Measurements from ENCODE around the gene CNPPD1. TPM values are rescaled to one million over a fixed set of nuclear protein-coding genes. Genes with fewer than 3 reads are reported as not detected.

Gene CNPPD1
- total and polyA plus RNA-seq, 5 donors from 2014 or later, result 68.2 to 143 (median 111) TPM

DNA sequence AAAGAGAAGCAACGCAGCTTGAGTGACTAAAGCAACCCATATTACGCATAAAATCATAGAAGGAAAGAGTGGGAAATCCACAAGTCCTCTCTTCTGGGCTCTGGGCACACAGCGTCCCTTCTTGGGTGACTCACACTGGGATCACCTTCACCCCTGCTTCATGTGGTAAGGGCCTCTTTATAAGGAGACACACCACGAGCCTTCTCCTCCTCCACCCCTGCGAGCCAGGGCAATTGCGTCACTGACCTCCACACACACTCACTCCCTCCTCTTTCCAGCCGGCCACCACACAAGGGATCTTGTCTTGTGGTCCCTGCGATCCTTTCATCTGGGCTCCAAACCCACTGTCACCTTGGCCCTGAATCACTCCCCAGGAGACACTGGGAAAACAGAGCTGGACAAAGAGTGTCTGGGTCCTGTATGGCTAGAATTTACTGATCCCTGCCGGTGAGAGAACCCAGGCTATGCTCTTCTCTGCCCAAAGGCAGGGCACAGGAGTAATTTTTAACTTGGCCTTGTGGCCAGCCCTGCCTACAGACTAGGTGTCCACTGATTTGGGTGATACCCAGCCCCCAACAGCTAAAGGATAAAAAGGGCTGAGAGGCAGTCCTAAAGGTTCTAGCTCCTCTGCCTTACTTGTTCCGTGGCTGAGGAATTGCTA, 51.4 kb downstream of the CNPPD1 start:
- Mint-ChIP-seq H3K27ac (peak overlapping the region in 2 of 3 donors; percentile 36 to 48), H3K9me3 (no peaks in the 10 kb centered on the region), H3K4me3 (no peak overlapping the region), H3K27me3 (no peaks in the 10 kb centered on the region), H3K4me1 (peaks cover 9 to 40% (median 17%) of the 10 kb centered on the region in 4 donors), H3K36me3 (peaks cover 18% of the 10 kb centered on the region)
- DNase-seq (no peak), ATAC-seq (ENCODE audit: low read depth in 2 of 2) (no peak)
- peaks cover 11% of the 10 kb centered on the region for H3K36me3 ChIP-seq (ENCODE audit: control insufficient read depth, insufficient read depth, low read length)
- no peak overlapping the region for H3K27ac ChIP-seq (ENCODE audit: insufficient read depth, low read length, poor library complexity, severe bottlenecking)
- no peaks in the 10 kb centered on the region for H3K4me1 ChIP-seq (ENCODE audit: control insufficient read depth, insufficient read depth, low read length, poor library complexity, severe bottlenecking)
- no peaks in the 10 kb centered on the region for H3K9me3 ChIP-seq (ENCODE audit: control insufficient read depth in 2 of 2, low read length in 2 of 2)
- H3K4me3 ChIP-seq (ENCODE audit: low read depth, low read length), result no peak overlapping the region
- H3K27me3 ChIP-seq (ENCODE audit: control insufficient read depth, insufficient read depth, low read length), result no peaks in the 10 kb centered on the region

GRCh38 chr2:219124381-219125110, 52.2 kb downstream of the CNPPD1 start:
- Histone ChIP-seq H3K27ac (ENCODE audit: insufficient read depth, low read length, poor library complexity, severe bottlenecking) (no peak overlapping the region), H3K4me1 (ENCODE audit: control insufficient read depth, insufficient read depth, low read length, poor library complexity, severe bottlenecking) (no peaks in the 10 kb centered on the region), H3K9me3 (ENCODE audit: control insufficient read depth in 2 of 2, low read length in 2 of 2) (no peaks in the 10 kb centered on the region), H3K36me3 (ENCODE audit: control insufficient read depth, insufficient read depth, low read length) (peaks cover 11% of the 10 kb centered on the region), H3K27me3 (ENCODE audit: control insufficient read depth, insufficient read depth, low read length) (no peaks in the 10 kb centered on the region), H3K4me3 (ENCODE audit: low read depth, low read length) (no peak overlapping the region)
- no peaks in the 10 kb centered on the region for H3K9me3 Mint-ChIP-seq
- ATAC-seq (ENCODE audit: low read depth in 2 of 2), result peak in 1 of 2 donors; percentile 31
- no peak for DNase-seq
- H3K27ac Mint-ChIP-seq, result peak overlapping the region; percentile 36 to 86 (median 63)
- peaks cover 18% of the 10 kb centered on the region for H3K36me3 Mint-ChIP-seq
- H3K4me1 Mint-ChIP-seq, result peaks cover 13 to 41% (median 19%) of the 10 kb centered on the region in 4 donors
- H3K4me3 Mint-ChIP-seq, result no peak overlapping the region
- no peaks in the 10 kb centered on the region for H3K27me3 Mint-ChIP-seq

DNA sequence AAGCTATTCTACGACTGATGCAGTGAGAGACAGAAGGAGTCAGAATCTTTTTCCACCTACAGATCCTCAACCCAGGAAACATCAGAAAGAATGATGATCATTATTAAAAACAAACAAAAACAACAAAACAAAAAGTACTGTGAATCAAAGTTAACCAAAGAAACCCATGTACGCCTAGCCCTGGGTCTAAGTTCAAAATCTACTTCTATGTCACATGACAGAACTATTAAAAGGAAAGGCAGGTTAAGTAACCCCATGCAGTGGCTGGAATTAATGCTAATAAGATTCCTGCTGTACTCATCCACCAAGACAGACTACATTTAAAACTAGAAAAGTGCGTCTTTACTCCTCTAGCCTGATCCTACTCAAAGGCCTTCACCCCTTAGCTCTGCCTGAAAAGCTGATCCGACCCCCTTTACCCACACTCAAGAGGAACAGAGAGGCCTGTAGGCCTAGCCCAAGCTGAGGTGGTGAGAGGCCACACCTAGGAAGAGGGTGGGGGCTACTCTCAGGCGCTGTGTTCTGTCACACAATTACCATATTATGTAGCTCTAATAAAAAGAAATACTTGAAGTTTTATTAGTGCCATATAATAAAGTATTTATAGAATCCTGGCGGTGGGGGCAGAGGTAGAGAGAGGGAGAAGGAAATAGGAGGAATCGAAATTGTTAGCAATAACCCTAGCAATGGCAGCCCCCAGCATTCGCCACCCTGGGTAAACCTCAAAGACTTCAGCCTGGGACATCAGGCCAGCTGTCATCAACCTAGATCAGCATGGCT, 53.2 kb downstream of the CNPPD1 start:
- H3K36me3 ChIP-seq (ENCODE audit: control insufficient read depth, insufficient read depth, low read length), result peaks cover 11% of the 10 kb centered on the region
- no peak overlapping the region for H3K27ac ChIP-seq (ENCODE audit: insufficient read depth, low read length, poor library complexity, severe bottlenecking)
- peaks cover 18% of the 10 kb centered on the region for H3K36me3 Mint-ChIP-seq
- no peaks in the 10 kb centered on the region for H3K9me3 Mint-ChIP-seq
- peaks cover 13 to 39% (median 20%) of the 10 kb centered on the region in 4 donors for H3K4me1 Mint-ChIP-seq
- no peaks in the 10 kb centered on the region for H3K27me3 ChIP-seq (ENCODE audit: control insufficient read depth, insufficient read depth, low read length)
- H3K27ac Mint-ChIP-seq, result no peak overlapping the region
- H3K4me3 ChIP-seq (ENCODE audit: low read depth, low read length), result no peak overlapping the region
- no peak overlapping the region for H3K4me3 Mint-ChIP-seq
- no peaks in the 10 kb centered on the region for H3K27me3 Mint-ChIP-seq
- ATAC-seq (ENCODE audit: low read depth in 2 of 2), result no peak
- H3K4me1 ChIP-seq (ENCODE audit: control insufficient read depth, insufficient read depth, low read length, poor library complexity, severe bottlenecking), result no peaks in the 10 kb centered on the region
- no peak for DNase-seq
- H3K9me3 ChIP-seq (ENCODE audit: control insufficient read depth in 2 of 2, low read length in 2 of 2), result no peaks in the 10 kb centered on the region

GRCh38 chr2:219122202-219122980, 54.3 kb downstream of the CNPPD1 start:
- H3K36me3 Mint-ChIP-seq, result peaks cover 16% of the 10 kb centered on the region
- ATAC-seq (ENCODE audit: low read depth in 2 of 2), result no peak

More at GRCh38 chr2:219122202-219122980, 54.3 kb downstream of the CNPPD1 start:
- no peak overlapping the region for H3K27ac Mint-ChIP-seq
- DNase-seq, result no peak
- Histone ChIP-seq H3K36me3 (ENCODE audit: control insufficient read depth, insufficient read depth, low read length) (peaks cover 11% of the 10 kb centered on the region), H3K27me3 (ENCODE audit: control insufficient read depth, insufficient read depth, low read length) (no peaks in the 10 kb centered on the region), H3K27ac (ENCODE audit: insufficient read depth, low read length, poor library complexity, severe bottlenecking) (no peak overlapping the region), H3K4me1 (ENCODE audit: control insufficient read depth, insufficient read depth, low read length, poor library complexity, severe bottlenecking) (no peaks in the 10 kb centered on the region), H3K4me3 (ENCODE audit: low read depth, low read length) (no peak overlapping the region), H3K9me3 (ENCODE audit: control insufficient read depth in 2 of 2, low read length in 2 of 2) (no peaks in the 10 kb centered on the region)
- H3K27me3 Mint-ChIP-seq, result no peaks in the 10 kb centered on the region
- H3K9me3 Mint-ChIP-seq, result no peaks in the 10 kb centered on the region
- H3K4me1 Mint-ChIP-seq, result peaks cover 9 to 31% (median 21%) of the 10 kb centered on the region in 4 donors
- no peak overlapping the region for H3K4me3 Mint-ChIP-seq

Other genes with a start within 250 kb of the CNPPD1 start
- gene CDK5R2, start 217.3 kb downstream of the CNPPD1 start, total RNA-seq, result not detected
- not detected for gene CDK5R2, start 217.3 kb downstream of the CNPPD1 start, polyA plus RNA-seq
- gene FEV, start 191.7 kb downstream of the CNPPD1 start, total RNA-seq, result not detected
- not detected for gene FEV, start 191.7 kb downstream of the CNPPD1 start, polyA plus RNA-seq
- gene CRYBA2, start 183.5 kb downstream of the CNPPD1 start, total RNA-seq, result not detected
- gene CRYBA2, start 183.5 kb downstream of the CNPPD1 start, polyA plus RNA-seq, result not detected
- not detected for gene CFAP65, start 135.4 kb downstream of the CNPPD1 start, total RNA-seq
- gene CFAP65, start 135.4 kb downstream of the CNPPD1 start, polyA plus RNA-seq, result not detected
- gene IHH, start 116.0 kb downstream of the CNPPD1 start, total RNA-seq, result not detected
- not detected for gene IHH, start 116.0 kb downstream of the CNPPD1 start, polyA plus RNA-seq
- gene NHEJ1, start 16.1 kb downstream of the CNPPD1 start, total RNA-seq, result 12.9 TPM
- gene NHEJ1, start 16.1 kb downstream of the CNPPD1 start, polyA plus RNA-seq, result 10 to 100 TPM; 24.6 to 29.1 (median 26.8) TPM
- gene SLC23A3, start 6.9 kb downstream of the CNPPD1 start, total RNA-seq, result 1.3 TPM
- not detected for gene SLC23A3, start 6.9 kb downstream of the CNPPD1 start, polyA plus RNA-seq
- gene RETREG2, start 1.4 kb upstream of the CNPPD1 start, total RNA-seq, result 84.7 TPM
- gene RETREG2, start 1.4 kb upstream of the CNPPD1 start, polyA plus RNA-seq, result 10 to 100 TPM; 62.8 to 89.7 (median 72.1) TPM
- gene ZFAND2B, start 29.9 kb upstream of the CNPPD1 start, total RNA-seq, result 70.8 TPM
- gene ZFAND2B, start 29.9 kb upstream of the CNPPD1 start, polyA plus RNA-seq, result 10 to 100 TPM; 54.4 to 72.1 (median 64.0) TPM
- gene ABCB6, start 42.0 kb upstream of the CNPPD1 start, total RNA-seq, result 6.0 TPM
- gene ABCB6, start 42.0 kb upstream of the CNPPD1 start, polyA plus RNA-seq, result 1 to 10 TPM; 1.5 to 3.9 (median 1.7) TPM
- gene ATG9A, start 52.7 kb upstream of the CNPPD1 start, total RNA-seq, result 68.0 TPM
- 10 to 100 TPM; 18.7 to 21.0 (median 19.0) TPM for gene ATG9A, start 52.7 kb upstream of the CNPPD1 start, polyA plus RNA-seq
- 123 TPM for gene ANKZF1, start 52.9 kb upstream of the CNPPD1 start, total RNA-seq
- gene ANKZF1, start 52.9 kb upstream of the CNPPD1 start, polyA plus RNA-seq, result 10 to 100 TPM; 23.5 to 37.5 (median 28.5) TPM
- gene GLB1L, start 68.5 kb upstream of the CNPPD1 start, total RNA-seq, result 0.86 TPM
- gene GLB1L, start 68.5 kb upstream of the CNPPD1 start, polyA plus RNA-seq, result 1 to 10 TPM in 1 of 4 donors, under 1 TPM in 2, not detected in 1; 0.78 to 1.1 (median 0.90) TPM
- 21.9 TPM for gene STK16, start 68.6 kb upstream of the CNPPD1 start, total RNA-seq
- 10 to 100 TPM; 14.8 to 26.1 (median 19.1) TPM for gene STK16, start 68.6 kb upstream of the CNPPD1 start, polyA plus RNA-seq
- gene TUBA4B, start 76.3 kb upstream of the CNPPD1 start, total RNA-seq, result not detected
- not detected for gene TUBA4B, start 76.3 kb upstream of the CNPPD1 start, polyA plus RNA-seq
- 245 TPM for gene TUBA4A, start 77.0 kb upstream of the CNPPD1 start, total RNA-seq
- 100 to 1,000 TPM; 217 to 323 (median 270) TPM for gene TUBA4A, start 77.0 kb upstream of the CNPPD1 start, polyA plus RNA-seq
- 133 TPM for gene DNAJB2, start 102.4 kb upstream of the CNPPD1 start, total RNA-seq
- 1 to 10 TPM; 6.0 to 7.3 (median 6.2) TPM for gene DNAJB2, start 102.4 kb upstream of the CNPPD1 start, polyA plus RNA-seq
- not detected for gene PTPRN, start 132.5 kb upstream of the CNPPD1 start, total RNA-seq
- gene PTPRN, start 132.5 kb upstream of the CNPPD1 start, polyA plus RNA-seq, result under 1 TPM in 1 of 4 donors, not detected in 3; 0.28 TPM
- not detected for gene RESP18, start 155.8 kb upstream of the CNPPD1 start, total RNA-seq
- not detected for gene RESP18, start 155.8 kb upstream of the CNPPD1 start, polyA plus RNA-seq
- 74.0 TPM for gene DNPEP, start 211.0 kb upstream of the CNPPD1 start, total RNA-seq
- gene DNPEP, start 211.0 kb upstream of the CNPPD1 start, polyA plus RNA-seq, result 10 to 100 TPM; 51.2 to 76.1 (median 63.5) TPM
- not detected for gene DES, start 241.5 kb upstream of the CNPPD1 start, total RNA-seq
- not detected for gene DES, start 241.5 kb upstream of the CNPPD1 start, polyA plus RNA-seq